A549 (cell line): ENCODE results near the gene PPHLN1. TPM values are rescaled to one million over a fixed set of nuclear protein-coding genes. Genes with fewer than 3 reads are reported as not detected.
A peak's percentile ranks its signal among the peaks of the same experiment; 100 is the strongest.

Experiments
- ATAC-seq, 2 experiments: fragments of 200-7000 bp in 1 of 2; fragments of >200 bp in 1 of 2; cut with Nextera tagmentation in 1 of 2; cut with Tn5 transposase in 1 of 2; 3 replicates each; pipeline versions ENCODE4 v1.8.0 to v1.9.1; 2018 to 2020; ENCODE audit warnings: mild to moderate bottlenecking in 1 of 2, moderate library complexity in 1 of 2
- CTCF ChIA-PET: fragments of 300-600 bp; sonication (Branson Sonifier 250); formaldehyde crosslinking; extraction: SDS; loops from one replicate; lab custom pipeline; 2021; ENCODE audit warnings: antibody characterized with exemption, inconsistent platforms; lab: Yijun Ruan, JAX
- POLR2A ChIA-PET: fragments of 350-600 bp; formaldehyde crosslinking; extraction: SDS; loops from one replicate; lab custom pipeline; 2021; ENCODE audit warnings: antibody characterized with exemption, inconsistent platforms; lab: Yijun Ruan, JAX
- DNase-seq, 2 experiments: peaks; one replicate each; pipeline versions ENCODE4 v3.0.0 to v3.0.0-alpha.2; 2011 to 2016; ENCODE audit warnings: low read depth in 1 of 2, low spot score in 1 of 2
- FAIRE-seq: peaks from 2 replicates; lab custom pipeline; 2011; peaks lifted over from hg19 to GRCh38; lab: Jason Lieb, UNC
- H3K27ac ChIP-seq, 2 experiments: fragments of >200 bp; sonication (Bioruptor Twin); formaldehyde crosslinking; 3 replicates each; pipeline ENCODE4 v1.5.1; 2016 to 2017
- H3K4me1 ChIP-seq: fragments of >200 bp; sonication (Bioruptor Twin); formaldehyde crosslinking; 3 replicates; pipeline ENCODE4 v1.6.1; 2016
- H3K4me2 ChIP-seq: fragments of >200 bp; sonication (Bioruptor Twin); formaldehyde crosslinking; 3 replicates; pipeline ENCODE4 v1.6.1; 2016
- H3K4me3 ChIP-seq: fragments of >200 bp; sonication (Bioruptor Twin); formaldehyde crosslinking; 3 replicates; pipeline ENCODE4 v1.5.1; 2016
- H3K9me3 ChIP-seq: fragments of >200 bp; sonication (Bioruptor Twin); formaldehyde crosslinking; 3 replicates; pipeline ENCODE4 v1.6.1; 2016
- CBX2 ChIP-seq: fragments of 200-600 bp; sonication (generic); IDR thresholded peaks from 2 replicates; pipeline ENCODE4 v1.6.1; 2016; ENCODE audit warnings: low read depth, mild to moderate bottlenecking, borderline replicate concordance
- CEBPB ChIP-seq, 2 experiments: fragments of >200 bp in 1 of 2; sonication (Bioruptor Twin) in 1 of 2; formaldehyde crosslinking in 1 of 2; IDR thresholded peaks; 2 replicates each; pipeline ENCODE4 v1.6.1; 2012 to 2016
- ELK1 ChIP-seq: fragments of 150-350 bp; IDR thresholded peaks from 2 replicates; pipeline ENCODE4 v1.6.1; 2014; ENCODE audit warnings: low read depth, mild to moderate bottlenecking, low read length
- FOXS1 ChIP-seq: fragments of 250-450 bp; sonication (Bioruptor Pico); IDR thresholded peaks from 2 replicates; pipeline ENCODE4 v1.5.0; 2020; ENCODE audit warnings: mild to moderate bottlenecking, moderate library complexity
- HDAC2 ChIP-seq: fragments of 200-600 bp; sonication (generic); IDR thresholded peaks from 2 replicates; pipeline ENCODE4 v1.6.1; 2016
- HEYL ChIP-seq: fragments of 250-450 bp; sonication (Bioruptor Pico); IDR thresholded peaks from 2 replicates; pipeline ENCODE4 v1.8.0; 2021; ENCODE audit warnings: mild to moderate bottlenecking, moderate library complexity
- HOXB13 ChIP-seq: fragments of 250-450 bp; sonication (Bioruptor Pico); IDR thresholded peaks from 2 replicates; pipeline ENCODE4 v1.5.0; 2020; ENCODE audit warnings: low read depth, mild to moderate bottlenecking, moderate library complexity
- HOXB5 ChIP-seq: fragments of 250-450 bp; sonication (Bioruptor Pico); IDR thresholded peaks from 2 replicates; pipeline ENCODE4 v1.5.0; 2020; ENCODE audit warnings: mild to moderate bottlenecking, moderate library complexity
- KDM1A ChIP-seq: fragments of 200-600 bp; sonication (generic); IDR thresholded peaks from 2 replicates; pipeline ENCODE4 v1.6.1; 2016; ENCODE audit warnings: low read depth, mild to moderate bottlenecking
- POLR2AphosphoS2 ChIP-seq: conservative IDR thresholded peaks from 2 replicates; pipeline ENCODE4 v1.6.1; 2012; ENCODE audit warnings: low read length, improper control_type of control experiment, inconsistent platforms
- RAD21 ChIP-seq, 2 experiments: fragments of >200 bp in 1 of 2; sonication (Bioruptor Twin) in 1 of 2; formaldehyde crosslinking in 1 of 2; IDR thresholded peaks in 1 of 2; conservative IDR thresholded peaks in 1 of 2; 2 replicates in 1 of 2; 3 replicates in 1 of 2; pipeline ENCODE4 v1.6.1; 2012 to 2018; ENCODE audit warnings: inconsistent platforms in 1 of 2
- RARB ChIP-seq: fragments of 250-450 bp; sonication (Bioruptor Pico); IDR thresholded peaks from 2 replicates; pipeline ENCODE4 v1.8.0; 2021; ENCODE audit warnings: mild to moderate bottlenecking, moderate library complexity
- RFX5 ChIP-seq: fragments of 450-650 bp; IDR thresholded peaks from 2 replicates; pipeline ENCODE4 v1.7.1; 2014; ENCODE audit warnings: antibody characterized with exemption, mild to moderate bottlenecking, moderate library complexity
- RNF2 ChIP-seq: fragments of 200-600 bp; sonication (generic); IDR thresholded peaks from 2 replicates; pipeline ENCODE4 v1.6.1; 2016; ENCODE audit warnings: low read depth, mild to moderate bottlenecking, antibody characterized with exemption, moderate library complexity, borderline replicate concordance
- TP53 ChIP-seq: fragments of 250-450 bp; sonication (Bioruptor Pico); IDR thresholded peaks from 2 replicates; pipeline ENCODE4 v1.5.0; 2021; ENCODE audit warnings: mild to moderate bottlenecking, moderate library complexity
- ZC3H11A ChIP-seq: fragments of 450-650 bp; IDR thresholded peaks from 2 replicates; pipeline ENCODE4 v1.6.1; 2014; ENCODE audit warnings: antibody characterized with exemption, mild to moderate bottlenecking
- WGBS: methylation state at CpG from one replicate; pipeline ENCODE4 v1.1.6; 2017; ENCODE audit errors: missing lambda C conversion rate; 5-methylcytosine and 5-hydroxymethylcytosine counted together
- polyA plus RNA-seq, 4 experiments: library from polyadenylated mRNA; depleted of rRNA in 3 of 4; stranded (reverse); fragments of >200 nt; fragmentation: RNase III in 1 of 4; extraction: RNeasy Plus Mini Kit Qiagen cat#74134 plus additional on column Dnase treatment in 1 of 4; gene quantifications; 2 replicates in 3 of 4; 3 replicates in 1 of 4; pipeline ENCODE4 v1.2.3, GENCODE V29; 2011 to 2017
- TF ChIP-seq, protein P1 (sequence below): fragments of 450-650 bp; IDR thresholded peaks from 2 replicates; pipeline ENCODE4 v1.6.1; 2014; ENCODE audit warnings: antibody characterized with exemption
- TF ChIP-seq, protein P2 (sequence below): fragments of 200-600 bp; sonication (generic); IDR thresholded peaks from 2 replicates; pipeline ENCODE4 v1.6.1; 2016; ENCODE audit warnings: antibody characterized with exemption, mild to moderate bottlenecking, moderate library complexity

The PPHLN1 gene
- polyA plus RNA-seq, 2 of the 4 experiments (the other 2 are of a cell fraction), result 55.5 to 135 TPM

- peak in 1 of 2 experiments; percentile 31 for DNase-seq
- Histone ChIP-seq H3K4me2 (no peak overlapping the region), H3K4me3 (no peak overlapping the region), H3K27ac (no peak overlapping the region), H3K4me1 (peaks cover 11% of the 10 kb centered on the region; the same call in 2 of the 3 replicates), H3K9me3 (no peaks in the 10 kb centered on the region)
- no peak for FAIRE-seq
- no peak for TF ChIP-seq HEYL
- TF ChIP-seq KDM1A, result no peak
- TF ChIP-seq HOXB5 (CRISPR knock-in tag), result no peak
- TF ChIP-seq RNF2, result no peak
- TF ChIP-seq CEBPB (IDR thresholded peaks at IDR 0.05), result no peak
- CTCF ChIA-PET, result interaction anchor here (1.0 kb wide), 1 partner anchor 383 kb away, joined by 3 read pairs; no protein-coding TSS in a partner anchor
- peak; percentile 24 to 53; a peak in 4 of 6 replicates for ATAC-seq
- POLR2A ChIA-PET, result no interaction called here
- WGBS, result 81% methylated on average over 1 of the region's 1 CpG
These were observed 81.3 kb downstream of the PPHLN1 start for GRCh38 chr12:42407306-42407705.

GRCh38 chr12:42409471-42409870 is 83.5 kb downstream of the PPHLN1 start:
- no peak for TF ChIP-seq HOXB13 (CRISPR knock-in tag)
- TF ChIP-seq, protein P1, sequence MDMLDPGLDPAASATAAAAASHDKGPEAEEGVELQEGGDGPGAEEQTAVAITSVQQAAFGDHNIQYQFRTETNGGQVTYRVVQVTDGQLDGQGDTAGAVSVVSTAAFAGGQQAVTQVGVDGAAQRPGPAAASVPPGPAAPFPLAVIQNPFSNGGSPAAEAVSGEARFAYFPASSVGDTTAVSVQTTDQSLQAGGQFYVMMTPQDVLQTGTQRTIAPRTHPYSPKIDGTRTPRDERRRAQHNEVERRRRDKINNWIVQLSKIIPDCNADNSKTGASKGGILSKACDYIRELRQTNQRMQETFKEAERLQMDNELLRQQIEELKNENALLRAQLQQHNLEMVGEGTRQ, result no peak
- no peak for TF ChIP-seq POLR2AphosphoS2
- TF ChIP-seq ELK1, result no peak
- no peak for TF ChIP-seq RFX5
- TF ChIP-seq ZC3H11A, result no peak
- ChIA-PET POLR2A (no interaction called here), CTCF (no interaction called here)
- H3K4me3 ChIP-seq, result no peak overlapping the region
- no peak for FAIRE-seq
- ATAC-seq, result no peak
- DNase-seq, result no peak
- H3K4me2 ChIP-seq, result no peak overlapping the region
- H3K4me1 ChIP-seq, result peaks cover 11% of the 10 kb centered on the region; the same call in 2 of the 3 replicates
- no peak overlapping the region for H3K27ac ChIP-seq
- WGBS, result 75% methylated on average over 2 of the region's 2 CpGs
- no peaks in the 10 kb centered on the region for H3K9me3 ChIP-seq

DNA sequence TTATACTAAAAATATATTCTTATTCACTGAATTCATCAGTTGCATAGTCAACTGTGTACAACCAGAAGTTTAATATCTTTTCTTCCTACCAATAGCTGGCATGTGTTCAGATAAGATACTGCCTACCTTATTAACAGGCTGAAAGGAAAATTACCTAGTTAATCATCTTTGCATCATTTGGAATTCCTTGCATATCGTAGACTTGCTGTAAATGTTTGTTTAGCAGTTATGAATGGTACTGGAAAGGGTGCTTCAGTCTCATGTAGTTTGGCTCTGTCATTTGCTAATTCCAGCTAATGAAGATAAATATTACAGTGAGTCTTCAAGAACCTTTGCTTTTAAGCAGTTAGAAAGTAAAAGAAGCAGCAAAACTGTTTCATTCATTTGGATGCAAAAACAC is 84.4 kb downstream of the PPHLN1 start:
- CTCF ChIA-PET, result interaction anchor here (0.6 kb wide), 1 partner anchor 67 kb away, joined by 3 read pairs; no protein-coding TSS in a partner anchor
- peak; percentile 70 for FAIRE-seq
- Histone ChIP-seq H3K4me3 (no peak overlapping the region), H3K4me2 (peak overlapping the region; percentile 34), H3K4me1 (peaks cover 11% of the 10 kb centered on the region; the same call in 2 of the 3 replicates), H3K27ac (0 out of 6 replicates have a peak overlapping the region, but pooled peaks of 1 of the 2 experiments have one; percentile 23), H3K9me3 (no peaks in the 10 kb centered on the region)
- TF ChIP-seq ELK1 (no peak), TP53 (CRISPR knock-in tag) (no peak), RARB (no peak), HDAC2 (no peak), FOXS1 (CRISPR knock-in tag) (no peak), CBX2 (no peak), RAD21 (conservative IDR thresholded peaks at IDR 0.05 in 1 of 2, IDR thresholded peaks at IDR 0.05 in 1 of 2) (no peak)
- TF ChIP-seq, protein P2, sequence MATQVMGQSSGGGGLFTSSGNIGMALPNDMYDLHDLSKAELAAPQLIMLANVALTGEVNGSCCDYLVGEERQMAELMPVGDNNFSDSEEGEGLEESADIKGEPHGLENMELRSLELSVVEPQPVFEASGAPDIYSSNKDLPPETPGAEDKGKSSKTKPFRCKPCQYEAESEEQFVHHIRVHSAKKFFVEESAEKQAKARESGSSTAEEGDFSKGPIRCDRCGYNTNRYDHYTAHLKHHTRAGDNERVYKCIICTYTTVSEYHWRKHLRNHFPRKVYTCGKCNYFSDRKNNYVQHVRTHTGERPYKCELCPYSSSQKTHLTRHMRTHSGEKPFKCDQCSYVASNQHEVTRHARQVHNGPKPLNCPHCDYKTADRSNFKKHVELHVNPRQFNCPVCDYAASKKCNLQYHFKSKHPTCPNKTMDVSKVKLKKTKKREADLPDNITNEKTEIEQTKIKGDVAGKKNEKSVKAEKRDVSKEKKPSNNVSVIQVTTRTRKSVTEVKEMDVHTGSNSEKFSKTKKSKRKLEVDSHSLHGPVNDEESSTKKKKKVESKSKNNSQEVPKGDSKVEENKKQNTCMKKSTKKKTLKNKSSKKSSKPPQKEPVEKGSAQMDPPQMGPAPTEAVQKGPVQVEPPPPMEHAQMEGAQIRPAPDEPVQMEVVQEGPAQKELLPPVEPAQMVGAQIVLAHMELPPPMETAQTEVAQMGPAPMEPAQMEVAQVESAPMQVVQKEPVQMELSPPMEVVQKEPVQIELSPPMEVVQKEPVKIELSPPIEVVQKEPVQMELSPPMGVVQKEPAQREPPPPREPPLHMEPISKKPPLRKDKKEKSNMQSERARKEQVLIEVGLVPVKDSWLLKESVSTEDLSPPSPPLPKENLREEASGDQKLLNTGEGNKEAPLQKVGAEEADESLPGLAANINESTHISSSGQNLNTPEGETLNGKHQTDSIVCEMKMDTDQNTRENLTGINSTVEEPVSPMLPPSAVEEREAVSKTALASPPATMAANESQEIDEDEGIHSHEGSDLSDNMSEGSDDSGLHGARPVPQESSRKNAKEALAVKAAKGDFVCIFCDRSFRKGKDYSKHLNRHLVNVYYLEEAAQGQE, result no peak
- POLR2A ChIA-PET, result no interaction called here
- no peak for DNase-seq
- 21% methylated on average over 1 of the region's 1 CpG for WGBS
- no peak for ATAC-seq
